HEK293 (cell line): Measurements from ENCODE around the gene COL6A1.

Experiments
- REPIN1 ChIP-seq: fragments of 450-650 bp; formaldehyde crosslinking; IDR thresholded peaks from 2 replicates; pipeline ENCODE4 v1.5.1; 2017; ENCODE audit warnings: missing biosample characterization, missing genetic modification characterization, low read depth
- ZBTB17 ChIP-seq: fragments of 450-650 bp; formaldehyde crosslinking; IDR thresholded peaks from 2 replicates; pipeline ENCODE4 v1.5.1; 2016; ENCODE audit warnings: missing biosample characterization, missing genetic modification characterization
- ZNF112 ChIP-seq: fragments of 450-650 bp; formaldehyde crosslinking; IDR thresholded peaks from 2 replicates; pipeline ENCODE4 v1.5.0; 2017; ENCODE audit warnings: missing biosample characterization, missing genetic modification characterization
- ZNF621 ChIP-seq: fragments of 450-650 bp; formaldehyde crosslinking; IDR thresholded peaks from 2 replicates; pipeline ENCODE4 v1.5.1; 2017; ENCODE audit warnings: missing biosample characterization, missing genetic modification characterization
- TF ChIP-seq, protein P1 (sequence below): fragments of 450-650 bp; formaldehyde crosslinking; IDR thresholded peaks from 2 replicates; pipeline ENCODE4 v1.5.1; 2016; ENCODE audit warnings: missing biosample characterization, missing genetic modification characterization
- TF ChIP-seq, protein P2 (sequence below): fragments of 450-650 bp; formaldehyde crosslinking; IDR thresholded peaks from 2 replicates; pipeline ENCODE4 v1.5.1; 2016; ENCODE audit warnings: missing biosample characterization, missing genetic modification characterization
- TF ChIP-seq, protein P3 (sequence below): fragments of 450-650 bp; formaldehyde crosslinking; IDR thresholded peaks from 2 replicates; pipeline ENCODE4 v1.5.1; 2016; ENCODE audit warnings: missing biosample characterization, missing genetic modification characterization
- TF ChIP-seq, protein P4 (sequence below): fragments of 450-650 bp; formaldehyde crosslinking; IDR thresholded peaks from 2 replicates; pipeline ENCODE4 v1.5.1; 2016; ENCODE audit warnings: missing biosample characterization, missing genetic modification characterization, low read depth

DNA sequence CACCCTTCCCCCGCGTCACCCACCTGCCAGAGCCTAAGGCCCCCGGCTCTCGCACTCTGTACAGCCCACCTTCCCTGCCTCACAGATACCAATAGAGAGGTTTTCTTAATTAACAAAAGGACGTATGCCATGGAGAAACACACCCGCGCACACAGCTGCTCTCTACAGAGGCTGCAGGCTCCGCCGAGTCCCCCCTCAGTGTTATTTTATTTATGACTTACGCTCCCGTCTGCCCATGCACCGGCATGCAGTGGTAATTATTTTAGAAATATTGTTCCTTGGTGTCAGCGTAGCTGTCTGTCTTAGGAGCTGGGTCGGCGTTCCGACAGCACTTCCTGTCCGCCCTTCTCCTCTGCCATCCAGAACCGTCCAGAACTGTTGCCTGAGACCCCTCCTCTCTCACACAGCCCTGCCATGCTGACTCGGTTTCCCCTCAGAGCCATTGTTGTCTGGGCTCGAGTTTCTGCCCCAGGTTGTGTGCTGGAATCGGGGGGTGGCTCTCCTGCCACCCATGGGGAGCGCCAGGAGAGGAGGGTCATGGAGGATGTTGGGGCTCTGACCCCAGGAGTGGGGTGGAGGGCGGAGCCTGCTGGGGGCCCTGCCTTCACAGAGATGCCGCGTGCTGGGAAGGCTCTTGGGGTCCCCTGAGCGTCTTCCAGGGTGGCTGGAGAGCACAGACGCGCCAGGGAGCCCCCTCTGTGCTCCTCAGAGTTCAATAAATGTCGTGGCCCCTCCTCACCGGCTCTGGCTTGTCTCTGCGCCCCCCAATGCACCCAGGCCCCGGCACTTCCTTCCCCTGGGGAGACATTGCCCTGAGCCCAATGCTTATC lies 39.6 kb upstream of the COL6A1 start:
- TF ChIP-seq ZBTB17 (tag by site-specific recombination) (no peak), REPIN1 (no peak), ZNF112 (tag by site-specific recombination) (no peak), ZNF621 (tag by site-specific recombination) (no peak)
- TF ChIP-seq, protein P1, sequence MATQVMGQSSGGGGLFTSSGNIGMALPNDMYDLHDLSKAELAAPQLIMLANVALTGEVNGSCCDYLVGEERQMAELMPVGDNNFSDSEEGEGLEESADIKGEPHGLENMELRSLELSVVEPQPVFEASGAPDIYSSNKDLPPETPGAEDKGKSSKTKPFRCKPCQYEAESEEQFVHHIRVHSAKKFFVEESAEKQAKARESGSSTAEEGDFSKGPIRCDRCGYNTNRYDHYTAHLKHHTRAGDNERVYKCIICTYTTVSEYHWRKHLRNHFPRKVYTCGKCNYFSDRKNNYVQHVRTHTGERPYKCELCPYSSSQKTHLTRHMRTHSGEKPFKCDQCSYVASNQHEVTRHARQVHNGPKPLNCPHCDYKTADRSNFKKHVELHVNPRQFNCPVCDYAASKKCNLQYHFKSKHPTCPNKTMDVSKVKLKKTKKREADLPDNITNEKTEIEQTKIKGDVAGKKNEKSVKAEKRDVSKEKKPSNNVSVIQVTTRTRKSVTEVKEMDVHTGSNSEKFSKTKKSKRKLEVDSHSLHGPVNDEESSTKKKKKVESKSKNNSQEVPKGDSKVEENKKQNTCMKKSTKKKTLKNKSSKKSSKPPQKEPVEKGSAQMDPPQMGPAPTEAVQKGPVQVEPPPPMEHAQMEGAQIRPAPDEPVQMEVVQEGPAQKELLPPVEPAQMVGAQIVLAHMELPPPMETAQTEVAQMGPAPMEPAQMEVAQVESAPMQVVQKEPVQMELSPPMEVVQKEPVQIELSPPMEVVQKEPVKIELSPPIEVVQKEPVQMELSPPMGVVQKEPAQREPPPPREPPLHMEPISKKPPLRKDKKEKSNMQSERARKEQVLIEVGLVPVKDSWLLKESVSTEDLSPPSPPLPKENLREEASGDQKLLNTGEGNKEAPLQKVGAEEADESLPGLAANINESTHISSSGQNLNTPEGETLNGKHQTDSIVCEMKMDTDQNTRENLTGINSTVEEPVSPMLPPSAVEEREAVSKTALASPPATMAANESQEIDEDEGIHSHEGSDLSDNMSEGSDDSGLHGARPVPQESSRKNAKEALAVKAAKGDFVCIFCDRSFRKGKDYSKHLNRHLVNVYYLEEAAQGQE (tag by site-specific recombination): no peak
- TF ChIP-seq, protein P2, sequence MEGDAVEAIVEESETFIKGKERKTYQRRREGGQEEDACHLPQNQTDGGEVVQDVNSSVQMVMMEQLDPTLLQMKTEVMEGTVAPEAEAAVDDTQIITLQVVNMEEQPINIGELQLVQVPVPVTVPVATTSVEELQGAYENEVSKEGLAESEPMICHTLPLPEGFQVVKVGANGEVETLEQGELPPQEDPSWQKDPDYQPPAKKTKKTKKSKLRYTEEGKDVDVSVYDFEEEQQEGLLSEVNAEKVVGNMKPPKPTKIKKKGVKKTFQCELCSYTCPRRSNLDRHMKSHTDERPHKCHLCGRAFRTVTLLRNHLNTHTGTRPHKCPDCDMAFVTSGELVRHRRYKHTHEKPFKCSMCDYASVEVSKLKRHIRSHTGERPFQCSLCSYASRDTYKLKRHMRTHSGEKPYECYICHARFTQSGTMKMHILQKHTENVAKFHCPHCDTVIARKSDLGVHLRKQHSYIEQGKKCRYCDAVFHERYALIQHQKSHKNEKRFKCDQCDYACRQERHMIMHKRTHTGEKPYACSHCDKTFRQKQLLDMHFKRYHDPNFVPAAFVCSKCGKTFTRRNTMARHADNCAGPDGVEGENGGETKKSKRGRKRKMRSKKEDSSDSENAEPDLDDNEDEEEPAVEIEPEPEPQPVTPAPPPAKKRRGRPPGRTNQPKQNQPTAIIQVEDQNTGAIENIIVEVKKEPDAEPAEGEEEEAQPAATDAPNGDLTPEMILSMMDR: no peak
- TF ChIP-seq, protein P3, sequence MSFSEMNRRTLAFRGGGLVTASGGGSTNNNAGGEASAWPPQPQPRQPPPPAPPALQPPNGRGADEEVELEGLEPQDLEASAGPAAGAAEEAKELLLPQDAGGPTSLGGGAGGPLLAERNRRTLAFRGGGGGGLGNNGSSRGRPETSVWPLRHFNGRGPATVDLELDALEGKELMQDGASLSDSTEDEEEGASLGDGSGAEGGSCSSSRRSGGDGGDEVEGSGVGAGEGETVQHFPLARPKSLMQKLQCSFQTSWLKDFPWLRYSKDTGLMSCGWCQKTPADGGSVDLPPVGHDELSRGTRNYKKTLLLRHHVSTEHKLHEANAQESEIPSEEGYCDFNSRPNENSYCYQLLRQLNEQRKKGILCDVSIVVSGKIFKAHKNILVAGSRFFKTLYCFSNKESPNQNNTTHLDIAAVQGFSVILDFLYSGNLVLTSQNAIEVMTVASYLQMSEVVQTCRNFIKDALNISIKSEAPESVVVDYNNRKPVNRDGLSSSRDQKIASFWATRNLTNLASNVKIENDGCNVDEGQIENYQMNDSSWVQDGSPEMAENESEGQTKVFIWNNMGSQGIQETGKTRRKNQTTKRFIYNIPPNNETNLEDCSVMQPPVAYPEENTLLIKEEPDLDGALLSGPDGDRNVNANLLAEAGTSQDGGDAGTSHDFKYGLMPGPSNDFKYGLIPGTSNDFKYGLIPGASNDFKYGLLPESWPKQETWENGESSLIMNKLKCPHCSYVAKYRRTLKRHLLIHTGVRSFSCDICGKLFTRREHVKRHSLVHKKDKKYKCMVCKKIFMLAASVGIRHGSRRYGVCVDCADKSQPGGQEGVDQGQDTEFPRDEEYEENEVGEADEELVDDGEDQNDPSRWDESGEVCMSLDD (tag by site-specific recombination): no peak
- TF ChIP-seq, protein P4, sequence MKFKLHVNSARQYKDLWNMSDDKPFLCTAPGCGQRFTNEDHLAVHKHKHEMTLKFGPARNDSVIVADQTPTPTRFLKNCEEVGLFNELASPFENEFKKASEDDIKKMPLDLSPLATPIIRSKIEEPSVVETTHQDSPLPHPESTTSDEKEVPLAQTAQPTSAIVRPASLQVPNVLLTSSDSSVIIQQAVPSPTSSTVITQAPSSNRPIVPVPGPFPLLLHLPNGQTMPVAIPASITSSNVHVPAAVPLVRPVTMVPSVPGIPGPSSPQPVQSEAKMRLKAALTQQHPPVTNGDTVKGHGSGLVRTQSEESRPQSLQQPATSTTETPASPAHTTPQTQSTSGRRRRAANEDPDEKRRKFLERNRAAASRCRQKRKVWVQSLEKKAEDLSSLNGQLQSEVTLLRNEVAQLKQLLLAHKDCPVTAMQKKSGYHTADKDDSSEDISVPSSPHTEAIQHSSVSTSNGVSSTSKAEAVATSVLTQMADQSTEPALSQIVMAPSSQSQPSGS: no peak
